Smooth muscle cell (in vitro differentiated cells): ENCODE measurements around the gene RAD52. TPM values are rescaled to one million over a fixed set of nuclear protein-coding genes. Genes with fewer than 3 reads are reported as not detected.

ENCODE experiments used
- DNase-seq: peaks from one replicate; lab custom pipeline; 2025; ENCODE audit not compliant: unreplicated experiment; lab: John Stamatoyannopoulos, UW
- H2AFZ ChIP-seq: fragments of 200-600 bp; sonication (generic); 2 replicates; pipeline ENCODE4 v1.6.0; 2016; ENCODE audit warnings: antibody characterized with exemption, low read depth, mild to moderate bottlenecking
- H3F3A ChIP-seq: fragments of 200-600 bp; sonication (generic); 2 replicates; pipeline ENCODE4 v1.6.0; 2017; ENCODE audit warnings: antibody characterized with exemption, low read depth
- H3K27ac ChIP-seq: fragments of 200-600 bp; sonication (generic); 2 replicates; pipeline ENCODE4 v1.5.1; 2016; ENCODE audit warnings: low read depth, mild to moderate bottlenecking
- H3K27me3 ChIP-seq: fragments of 200-600 bp; sonication (generic); 2 replicates; pipeline ENCODE4 v1.6.1; 2016; ENCODE audit warnings: low read depth, mild to moderate bottlenecking
- H3K36me3 ChIP-seq: fragments of 200-600 bp; sonication (generic); 2 replicates; pipeline ENCODE4 v1.5.1; 2016; ENCODE audit warnings: low read depth
- H3K4me1 ChIP-seq: fragments of 200-600 bp; sonication (generic); 2 replicates; pipeline ENCODE4 v1.5.1; 2016; ENCODE audit warnings: low read depth
- H3K4me2 ChIP-seq: fragments of 200-600 bp; sonication (generic); 2 replicates; pipeline ENCODE4 v1.6.0; 2016; ENCODE audit warnings: mild to moderate bottlenecking
- H3K4me3 ChIP-seq: fragments of 200-600 bp; sonication (generic); 2 replicates; pipeline ENCODE4 v1.5.1; 2016; ENCODE audit warnings: mild to moderate bottlenecking
- H3K79me2 ChIP-seq: fragments of 200-600 bp; sonication (generic); 2 replicates; pipeline ENCODE4 v1.6.0; 2016; ENCODE audit warnings: low read depth, mild to moderate bottlenecking
- H3K9ac ChIP-seq: fragments of 200-600 bp; sonication (generic); 2 replicates; pipeline ENCODE4 v1.6.0; 2016; ENCODE audit warnings: low read depth
- H3K9me3 ChIP-seq: fragments of 200-600 bp; sonication (generic); replicated peaks from 2 replicates; pipeline ENCODE4 v1.5.1; 2016; ENCODE audit warnings: low read depth
- H4K20me1 ChIP-seq: fragments of 200-600 bp; sonication (generic); 2 replicates; pipeline ENCODE4 v1.6.0; 2016; ENCODE audit warnings: low read depth
- WGBS: methylation state at CpG from one replicate; pipeline ENCODE4 v1.1.7; 2016; ENCODE audit warnings: low lambda C conversion rate; 5-methylcytosine and 5-hydroxymethylcytosine counted together
- polyA plus RNA-seq: library from polyadenylated mRNA; unstranded; fragments of >200 nt; fragmentation: Nextera tagmentation; extraction: Ambion mirVana; gene quantifications from 2 replicates; pipeline ENCODE4 v1.2.1, GENCODE V29; 2016
- total RNA-seq: library from RNA; depleted of rRNA; stranded (reverse); fragments of >200 nt; gene quantifications from 2 replicates; pipeline ENCODE4 v1.2.3, GENCODE V29; 2014
- TF ChIP-seq, protein P1 (sequence below): fragments of 200-600 bp; sonication (generic); IDR thresholded peaks from 2 replicates; pipeline ENCODE4 v1.5.1; 2017; ENCODE audit warnings: borderline replicate concordance, mild to moderate bottlenecking, antibody characterized with exemption; ENCODE audit not compliant: insufficient read depth, poor library complexity, severe bottlenecking

The RAD52 gene
- total and polyA plus RNA-seq, 2 experiments from 2014 or later: 2.8 to 15.1 TPM

DNA sequence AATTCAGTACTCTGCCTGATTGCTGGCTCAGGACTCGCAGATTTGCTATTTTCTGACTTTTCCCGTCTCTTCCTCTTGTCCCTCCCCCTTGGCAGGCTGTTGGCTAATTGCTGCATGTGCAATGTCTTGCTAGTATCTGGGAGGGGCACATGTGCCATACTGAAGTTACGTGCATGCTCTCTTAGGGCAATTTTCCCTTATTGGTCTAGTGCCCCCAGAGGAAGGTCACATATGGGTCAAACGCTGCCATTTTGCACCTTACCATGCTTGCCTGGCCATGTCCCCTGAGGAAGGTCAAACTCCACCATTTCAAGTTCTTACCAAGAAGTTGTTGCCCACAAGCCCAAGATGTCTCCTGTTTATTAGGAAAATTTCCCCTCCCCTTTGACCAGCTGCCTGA is 27.7 kb upstream of the RAD52 start:
- Histone ChIP-seq H2AFZ (no peak overlapping the region), H3K9ac (no peak overlapping the region), H3K79me2 (no peaks in the 10 kb centered on the region), H3F3A (no peaks in the 10 kb centered on the region), H3K9me3 (no peaks in the 10 kb centered on the region), H4K20me1 (no peaks in the 10 kb centered on the region), H3K4me1 (no peaks in the 10 kb centered on the region), H3K27ac (no peak overlapping the region), H3K4me3 (no peak overlapping the region), H3K4me2 (no peak overlapping the region), H3K27me3 (no peaks in the 10 kb centered on the region), H3K36me3 (no peaks in the 10 kb centered on the region)
- 98% methylated on average over 4 of the region's 4 CpGs for WGBS
- no peak for DNase-seq
- TF ChIP-seq, protein P1, sequence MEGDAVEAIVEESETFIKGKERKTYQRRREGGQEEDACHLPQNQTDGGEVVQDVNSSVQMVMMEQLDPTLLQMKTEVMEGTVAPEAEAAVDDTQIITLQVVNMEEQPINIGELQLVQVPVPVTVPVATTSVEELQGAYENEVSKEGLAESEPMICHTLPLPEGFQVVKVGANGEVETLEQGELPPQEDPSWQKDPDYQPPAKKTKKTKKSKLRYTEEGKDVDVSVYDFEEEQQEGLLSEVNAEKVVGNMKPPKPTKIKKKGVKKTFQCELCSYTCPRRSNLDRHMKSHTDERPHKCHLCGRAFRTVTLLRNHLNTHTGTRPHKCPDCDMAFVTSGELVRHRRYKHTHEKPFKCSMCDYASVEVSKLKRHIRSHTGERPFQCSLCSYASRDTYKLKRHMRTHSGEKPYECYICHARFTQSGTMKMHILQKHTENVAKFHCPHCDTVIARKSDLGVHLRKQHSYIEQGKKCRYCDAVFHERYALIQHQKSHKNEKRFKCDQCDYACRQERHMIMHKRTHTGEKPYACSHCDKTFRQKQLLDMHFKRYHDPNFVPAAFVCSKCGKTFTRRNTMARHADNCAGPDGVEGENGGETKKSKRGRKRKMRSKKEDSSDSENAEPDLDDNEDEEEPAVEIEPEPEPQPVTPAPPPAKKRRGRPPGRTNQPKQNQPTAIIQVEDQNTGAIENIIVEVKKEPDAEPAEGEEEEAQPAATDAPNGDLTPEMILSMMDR: no peak

DNA sequence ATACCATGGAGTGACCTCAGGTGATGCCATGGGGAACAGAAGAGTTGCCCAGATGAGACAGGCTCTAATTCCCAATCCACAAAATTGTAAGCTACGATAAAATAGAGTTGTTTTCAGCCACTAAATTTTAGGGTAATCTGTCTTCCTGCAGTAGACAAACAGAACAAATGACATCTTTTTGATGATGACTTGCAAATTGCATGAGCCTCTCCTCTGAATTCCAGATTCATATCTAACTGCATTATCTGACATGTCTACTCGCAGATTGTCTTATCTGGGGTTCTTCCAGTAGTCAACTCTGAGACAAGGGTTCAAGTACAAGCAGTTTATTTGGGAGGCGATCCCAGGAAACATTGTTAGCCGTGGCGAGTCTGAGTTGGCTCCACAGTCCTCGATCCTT is 27.1 kb upstream of the RAD52 start:
- WGBS: 97% methylated on average over 6 of the region's 6 CpGs
- Histone ChIP-seq H4K20me1 (no peaks in the 10 kb centered on the region), H2AFZ (no peak overlapping the region), H3K4me2 (no peak overlapping the region), H3K9ac (no peak overlapping the region), H3K36me3 (no peaks in the 10 kb centered on the region), H3K4me3 (no peak overlapping the region), H3F3A (no peaks in the 10 kb centered on the region), H3K27ac (no peak overlapping the region), H3K79me2 (no peaks in the 10 kb centered on the region), H3K4me1 (no peaks in the 10 kb centered on the region), H3K9me3 (no peaks in the 10 kb centered on the region), H3K27me3 (no peaks in the 10 kb centered on the region)
- TF ChIP-seq, protein P1: no peak
- DNase-seq: no peak

DNA sequence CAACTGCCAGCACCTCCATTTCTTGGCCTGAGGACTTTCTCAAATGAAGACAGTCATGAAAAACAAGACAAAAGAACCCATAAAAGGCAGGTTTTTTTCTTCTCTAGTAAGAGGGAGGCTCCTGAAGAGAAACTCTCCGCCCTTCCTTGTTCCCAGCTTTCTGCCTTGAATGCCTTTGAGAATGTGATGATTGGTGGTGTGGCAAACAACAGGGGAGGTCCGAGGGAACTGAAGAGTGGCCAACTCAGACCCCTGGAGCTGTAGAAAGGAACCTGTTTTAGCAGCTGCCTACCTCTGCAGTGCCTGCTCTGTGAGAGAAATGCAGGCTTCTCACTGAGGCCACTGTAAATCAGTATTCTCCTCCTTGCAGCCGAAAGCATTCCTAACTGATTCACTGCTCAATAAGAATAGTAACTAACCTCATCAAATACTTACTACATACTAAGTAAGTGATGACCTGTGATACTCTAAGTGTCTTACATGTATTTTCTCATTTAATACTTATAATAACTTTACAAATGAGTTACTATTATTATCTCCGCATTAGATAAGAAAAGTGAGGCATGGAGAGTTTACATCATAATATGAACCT is 24.9 kb upstream of the RAD52 start:
- H4K20me1 ChIP-seq: no peaks in the 10 kb centered on the region
- H3K27ac ChIP-seq: no peak overlapping the region
- TF ChIP-seq, protein P1: no peak
- H3F3A ChIP-seq: no peaks in the 10 kb centered on the region
- H2AFZ ChIP-seq: no peak overlapping the region
- H3K27me3 ChIP-seq: no peaks in the 10 kb centered on the region
- 92% methylated on average over 4 of the region's 4 CpGs for WGBS
- no peak overlapping the region for H3K9ac ChIP-seq
- H3K4me1 ChIP-seq: no peaks in the 10 kb centered on the region
- H3K36me3 ChIP-seq: no peaks in the 10 kb centered on the region
- H3K79me2 ChIP-seq: no peaks in the 10 kb centered on the region
- DNase-seq: no peak
- no peaks in the 10 kb centered on the region for H3K9me3 ChIP-seq
- no peak overlapping the region for H3K4me3 ChIP-seq
- H3K4me2 ChIP-seq: no peak overlapping the region

DNA sequence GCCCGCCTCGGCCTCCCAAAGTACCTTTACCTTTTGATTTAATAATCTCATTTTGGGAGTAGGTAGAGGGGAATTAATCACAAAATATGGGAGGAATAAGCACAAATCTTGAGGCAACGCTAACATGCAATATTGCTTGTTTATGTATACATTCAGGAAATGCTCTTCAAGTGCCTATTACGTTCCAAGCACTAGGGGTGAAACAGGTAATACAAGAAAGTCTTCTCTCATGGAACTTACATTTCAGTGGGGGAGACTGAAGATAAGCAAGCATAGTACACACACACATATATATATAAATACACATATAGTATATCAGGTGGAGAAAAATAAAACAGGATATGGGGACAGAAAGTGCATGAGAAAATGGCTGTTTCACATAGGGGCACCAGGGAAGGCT is 22.5 kb upstream of the RAD52 start:
- TF ChIP-seq, protein P1: no peak
- H3K27ac ChIP-seq: no peak overlapping the region
- WGBS: 92% methylated on average over 4 of the region's 4 CpGs
- no peaks in the 10 kb centered on the region for H4K20me1 ChIP-seq
- no peaks in the 10 kb centered on the region for H3K9me3 ChIP-seq
- no peak overlapping the region for H3K4me2 ChIP-seq
- H3K4me1 ChIP-seq: no peaks in the 10 kb centered on the region
- H3K27me3 ChIP-seq: no peaks in the 10 kb centered on the region
- no peaks in the 10 kb centered on the region for H3F3A ChIP-seq
- H3K9ac ChIP-seq: no peak overlapping the region
- no peaks in the 10 kb centered on the region for H3K36me3 ChIP-seq
- no peak overlapping the region for H3K4me3 ChIP-seq
- H2AFZ ChIP-seq: no peak overlapping the region
- no peak for DNase-seq
- no peaks in the 10 kb centered on the region for H3K79me2 ChIP-seq
